SK-N-MC (cell line): ENCODE data around the gene MAP3K7.

ENCODE experiments used
- DNase-seq: peaks from one replicate; pipeline ENCODE4 v3.0.0-alpha.2; 2011; ENCODE audit warnings: low read depth, low spot score
- H3K27ac ChIP-seq: fragments of 200-600 bp; sonication (generic); 2 replicates; pipeline ENCODE4 v1.5.1; 2016; ENCODE audit warnings: mixed run types
- H3K36me3 ChIP-seq: fragments of 200-600 bp; sonication (generic); 2 replicates; pipeline ENCODE4 v1.6.1; 2017; ENCODE audit warnings: antibody characterized with exemption, low read length, mixed read lengths; ENCODE audit not compliant: insufficient read depth
- H3K4me3 ChIP-seq: fragments of 200-600 bp; sonication (generic); 2 replicates; pipeline ENCODE4 v1.5.1; 2016
- H3K9ac ChIP-seq: fragments of 200-600 bp; sonication (generic); 2 replicates; pipeline ENCODE4 v1.8.0; 2017; ENCODE audit warnings: mixed run types, mixed read lengths; ENCODE audit not compliant: insufficient read length
- H3K9me3 ChIP-seq: fragments of 200-600 bp; sonication (generic); 2 replicates; pipeline ENCODE4 v1.6.1; 2017; ENCODE audit warnings: low read depth, mild to moderate bottlenecking, antibody characterized with exemption, low read length, moderate library complexity, mixed read lengths
- EZH2 ChIP-seq: fragments of 200-600 bp; sonication (generic); IDR thresholded peaks from one replicate; pipeline ENCODE4 v1.6.1; 2017; ENCODE audit warnings: antibody characterized with exemption
- FOXP2 ChIP-seq: optimal IDR thresholded peaks from 2 replicates; pipeline ENCODE3; 2011; ENCODE audit warnings: mild to moderate bottlenecking, moderate library complexity; ENCODE audit not compliant: insufficient read depth; ENCODE audit errors: extremely low read length, control extremely low read depth
- POLR2AphosphoS5 ChIP-seq: IDR thresholded peaks from 2 replicates; pipeline ENCODE4 v1.6.1; 2012; ENCODE audit warnings: mild to moderate bottlenecking, low read depth, low read length, borderline replicate concordance

MAP3K7 gene

DNA sequence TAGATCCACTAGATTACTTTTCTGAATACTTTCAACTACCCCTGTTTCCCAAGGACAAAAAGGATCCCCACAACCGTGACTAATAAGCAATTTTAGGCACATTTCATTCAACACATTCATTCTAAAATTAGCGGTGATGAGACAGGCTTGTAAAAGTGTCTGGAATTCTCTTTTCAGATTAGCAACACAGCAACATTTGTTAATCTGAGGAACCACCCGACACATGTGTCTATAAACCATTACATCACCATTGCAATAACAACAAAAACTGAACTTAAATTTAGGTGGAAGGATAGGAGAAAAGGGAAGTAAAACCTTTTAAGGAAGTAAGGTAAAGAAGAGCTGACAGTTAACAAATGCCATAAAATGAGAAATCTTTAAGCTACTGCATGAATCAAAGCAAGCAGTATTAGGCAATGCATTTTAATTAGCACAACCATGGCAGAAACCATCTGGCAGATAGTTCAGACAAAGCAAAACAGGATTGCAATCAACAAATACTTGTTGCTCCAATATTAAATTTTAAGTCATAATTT lies 49.1 kb downstream of the MAP3K7 start:
- H3K36me3 ChIP-seq = peaks cover 29% of the 10 kb centered on the region
- H3K4me3 ChIP-seq = no peak overlapping the region
- H3K9me3 ChIP-seq = no peaks in the 10 kb centered on the region
- no peak for DNase-seq
- no peak overlapping the region; the same call in 1 of the 2 replicates for H3K27ac ChIP-seq
- TF ChIP-seq EZH2 (no peak), POLR2AphosphoS5 (no peak), FOXP2 (no peak)
- no peak overlapping the region for H3K9ac ChIP-seq

- no peak for DNase-seq
- TF ChIP-seq FOXP2 (no peak), EZH2 (no peak), POLR2AphosphoS5 (no peak)
- H3K36me3 ChIP-seq = peaks cover 24% of the 10 kb centered on the region
- H3K4me3 ChIP-seq = no peak overlapping the region
- no peak overlapping the region for H3K27ac ChIP-seq
- H3K9ac ChIP-seq = no peak overlapping the region
- no peaks in the 10 kb centered on the region for H3K9me3 ChIP-seq
These were observed 49.8 kb downstream of the MAP3K7 start for GRCh38 chr6:90537027-90537426.

- Histone ChIP-seq H3K9ac (no peak overlapping the region), H3K9me3 (no peaks in the 10 kb centered on the region), H3K36me3 (peaks cover 24% of the 10 kb centered on the region), H3K27ac (no peak overlapping the region), H3K4me3 (no peak overlapping the region)
- TF ChIP-seq FOXP2 = no peak
- DNase-seq = no peak
These were observed 50.4 kb downstream of the MAP3K7 start for GRCh38 chr6:90536520-90536919.

DNA sequence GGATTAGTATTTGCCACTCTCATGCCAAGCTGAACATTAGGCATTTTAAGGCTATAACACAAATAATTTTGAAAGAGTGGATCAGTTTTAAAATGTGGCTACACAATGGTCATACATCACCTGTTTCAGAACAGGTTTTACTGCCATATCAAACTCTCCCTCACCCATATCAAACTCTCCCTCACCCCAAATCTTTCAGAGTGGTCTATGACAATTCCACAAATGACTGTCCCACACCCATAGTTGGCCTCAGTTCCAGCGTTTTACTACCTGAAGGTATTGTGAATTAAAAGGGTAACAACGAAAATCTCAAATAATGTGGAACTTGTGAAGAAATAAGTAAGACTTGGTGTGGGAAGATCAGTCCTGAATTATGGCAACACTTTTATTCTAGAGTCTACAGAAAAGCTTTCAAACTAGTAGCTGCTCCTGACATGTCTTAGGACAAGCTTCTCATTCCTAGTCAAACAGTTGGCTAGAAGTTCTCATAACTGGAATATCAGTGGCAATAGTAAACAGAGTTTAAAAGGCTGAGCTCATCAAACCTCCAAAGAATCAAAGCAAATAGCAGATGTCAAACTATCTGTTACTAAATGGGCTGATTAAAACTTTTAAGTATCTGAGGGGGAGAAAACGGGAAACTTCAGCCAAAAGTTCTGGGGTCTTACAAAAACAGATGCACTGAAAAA lies 52.4 kb downstream of the MAP3K7 start:
- no peak overlapping the region for H3K27ac ChIP-seq
- no peak overlapping the region for H3K4me3 ChIP-seq
- H3K9ac ChIP-seq = no peak overlapping the region
- TF ChIP-seq POLR2AphosphoS5 (no peak), EZH2 (no peak), FOXP2 (no peak)
- no peak for DNase-seq
- H3K9me3 ChIP-seq = no peaks in the 10 kb centered on the region
- H3K36me3 ChIP-seq = peaks cover 22% of the 10 kb centered on the region

DNA sequence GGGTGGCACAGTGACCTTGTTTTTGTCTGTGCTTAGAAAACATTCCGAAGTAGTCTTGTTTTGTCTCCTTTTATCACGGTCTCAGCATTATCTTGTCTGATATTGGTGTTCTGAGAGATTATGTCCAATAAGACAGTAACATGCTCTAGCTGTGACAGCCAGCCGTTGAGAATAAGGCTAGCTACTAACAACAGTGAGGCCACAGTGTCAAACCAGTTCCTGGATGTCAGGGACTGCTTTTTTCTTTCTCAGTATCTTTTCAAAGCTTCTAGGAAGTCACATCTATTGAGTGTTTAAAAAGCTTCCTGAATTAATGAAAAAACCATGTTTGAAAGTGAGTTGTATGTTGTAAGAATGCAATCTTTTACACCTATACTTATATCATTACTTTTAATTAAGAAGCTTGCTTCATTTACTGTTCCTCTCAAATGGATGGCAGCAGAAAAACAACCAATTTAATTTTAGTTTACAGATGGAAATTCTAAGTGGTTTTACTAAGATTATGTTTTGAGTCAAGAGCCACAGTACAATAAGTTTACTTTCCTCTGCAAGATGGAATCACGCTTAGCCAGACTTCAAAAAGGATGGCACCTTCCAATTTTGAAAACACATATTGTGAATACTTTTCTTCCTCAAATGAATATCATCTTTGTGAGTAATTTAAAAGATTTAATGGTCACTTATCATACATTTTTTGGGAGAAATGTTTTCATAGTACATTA lies 53.1 kb downstream of the MAP3K7 start:
- no peak for DNase-seq
- TF ChIP-seq FOXP2 = no peak
- TF ChIP-seq POLR2AphosphoS5 = no peak
- TF ChIP-seq EZH2 = no peak
- Histone ChIP-seq H3K9ac (no peak overlapping the region), H3K36me3 (peaks cover 22% of the 10 kb centered on the region), H3K27ac (no peak overlapping the region), H3K4me3 (no peak overlapping the region), H3K9me3 (no peaks in the 10 kb centered on the region)

DNA sequence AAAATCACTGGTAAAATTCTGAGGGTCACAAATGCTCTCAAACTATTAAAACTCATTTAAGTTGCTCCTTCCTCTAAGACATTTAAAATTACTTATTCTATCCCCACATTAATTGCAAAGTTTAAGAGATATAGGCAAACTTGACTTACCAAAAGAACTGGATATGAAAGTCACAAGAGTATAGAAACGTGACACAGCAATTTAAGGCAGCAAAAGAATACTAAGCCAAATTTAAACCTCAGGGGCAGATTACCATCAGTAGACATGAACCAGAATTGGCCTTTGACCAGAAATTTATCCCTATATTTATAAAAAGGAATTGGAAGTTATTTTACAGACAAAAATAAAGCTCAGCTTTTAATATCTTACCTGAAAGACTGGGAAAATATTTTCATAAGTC lies 56.0 kb downstream of the MAP3K7 start:
- no peak overlapping the region for H3K9ac ChIP-seq
- no peaks in the 10 kb centered on the region for H3K9me3 ChIP-seq
- H3K27ac ChIP-seq = no peak overlapping the region
- peaks cover 20% of the 10 kb centered on the region for H3K36me3 ChIP-seq
- no peak for TF ChIP-seq EZH2
- no peak for TF ChIP-seq FOXP2
- TF ChIP-seq POLR2AphosphoS5 = no peak
- no peak overlapping the region for H3K4me3 ChIP-seq
- DNase-seq = no peak

DNA sequence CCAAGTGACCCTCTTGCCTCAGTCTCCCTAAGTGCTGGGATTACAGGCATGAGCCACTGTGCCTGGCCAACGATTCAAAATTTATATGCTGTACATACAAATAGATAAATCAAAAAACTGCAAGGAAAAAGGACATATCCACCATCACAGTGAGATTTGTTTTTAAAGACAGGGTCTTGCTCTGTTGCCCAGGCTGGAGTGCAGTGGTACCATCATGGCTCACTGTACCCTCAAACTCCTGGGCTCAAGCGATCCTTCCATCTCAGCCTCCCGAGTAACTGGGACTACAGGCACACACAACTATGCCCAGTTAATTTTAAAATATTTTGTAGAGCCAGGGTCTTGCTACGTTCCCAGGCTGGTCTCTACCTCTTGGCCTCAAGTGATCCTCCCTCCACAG lies 61.5 kb downstream of the MAP3K7 start:
- DNase-seq = no peak
- Histone ChIP-seq H3K36me3 (peaks cover 32% of the 10 kb centered on the region), H3K9ac (no peak overlapping the region), H3K9me3 (no peaks in the 10 kb centered on the region), H3K4me3 (no peak overlapping the region), H3K27ac (no peak overlapping the region)
- TF ChIP-seq EZH2 (no peak), FOXP2 (no peak), POLR2AphosphoS5 (no peak)

- Histone ChIP-seq H3K9me3 (no peaks in the 10 kb centered on the region), H3K36me3 (peaks cover 41% of the 10 kb centered on the region), H3K9ac (no peak overlapping the region), H3K27ac (0 out of 2 replicates have a peak overlapping the region, but pooled peaks have one; percentile 9), H3K4me3 (no peak overlapping the region)
- no peak for DNase-seq
- TF ChIP-seq POLR2AphosphoS5 (no peak), EZH2 (no peak), FOXP2 (no peak)
These were observed 63.0 kb downstream of the MAP3K7 start for GRCh38 chr6:90523779-90524310.

- TF ChIP-seq FOXP2 (no peak), POLR2AphosphoS5 (no peak), EZH2 (no peak)
These were observed 64.9 kb downstream of the MAP3K7 start for GRCh38 chr6:90521955-90522354.

More at GRCh38 chr6:90521955-90522354, 64.9 kb downstream of the MAP3K7 start:
- DNase-seq = no peak
- Histone ChIP-seq H3K27ac (no peak overlapping the region), H3K9me3 (no peaks in the 10 kb centered on the region), H3K9ac (no peak overlapping the region), H3K4me3 (no peak overlapping the region), H3K36me3 (peaks cover 49% of the 10 kb centered on the region)
